Measurements from ENCODE around the gene HSPH1. TPM values are rescaled to one million over a fixed set of nuclear protein-coding genes. Genes with fewer than 3 reads are reported as not detected.

Gene HSPH1
- total and polyA plus RNA-seq, 10 of the 15 experiments (the other 5 are each of a cell fraction or from before 2014, with no cell fraction given) = 40.2 to 159 (median 92.6) TPM

GRCh38 chr13:31124204-31124603 is 37.5 kb downstream of the HSPH1 start (continued):
- TF ChIP-seq CEBPZ (IDR thresholded peaks at IDR 0.05; ENCODE audit: low read depth, low read length) (no peak), E2F8 (IDR thresholded peaks at IDR 0.05; ENCODE audit: low read depth, partially characterized antibody) (no peak)

- Histone ChIP-seq H3K9ac (ENCODE audit: control insufficient read depth, insufficient read depth, low read length) (no peak overlapping the region), H3K4me2 (ENCODE audit: control insufficient read depth, insufficient read depth) (no peak overlapping the region), H3K79me2 (ENCODE audit: control insufficient read depth, insufficient read depth, low read length) (no peaks in the 10 kb centered on the region), H3K4me3 (no peak overlapping the region), H4K20me1 (ENCODE audit: control insufficient read depth, insufficient read depth) (no peaks in the 10 kb centered on the region), H3K27ac (ENCODE audit: control insufficient read depth, insufficient read depth) (no peak overlapping the region), H2AFZ (ENCODE audit: control insufficient read depth, low read depth, low read length) (no peak overlapping the region), H3K36me3 (ENCODE audit: control insufficient read depth in 2 of 2, insufficient read depth in 2 of 2, low read length in 1 of 2) (no peaks in the 10 kb centered on the region), H3K27me3 (replicated peaks in 1 of 2; ENCODE audit: control insufficient read depth in 2 of 2, insufficient read depth in 2 of 2, low read length in 1 of 2) (no peaks in the 10 kb centered on the region), H3K4me1 (ENCODE audit: control insufficient read depth, insufficient read depth, low read length) (no peaks in the 10 kb centered on the region), H3K9me3 (replicated peaks; ENCODE audit: control insufficient read depth, insufficient read depth, low read length) (no peaks in the 10 kb centered on the region)
- ATAC-seq (no peak), FAIRE-seq (no peak), DNase-seq (ENCODE audit: low read depth, low spot score) (no peak)
- POLR2A ChIA-PET = no interaction called here
- 29% methylated on average over 12 of the region's 12 CpGs for WGBS (ENCODE audit: insufficient coverage, insufficient replicate concordance, low lambda C conversion rate, missing lambda C conversion rate)
- BruUV-seq (replicated peaks) = no TSS peak
- intact Hi-C loops (cut with micrococcal nuclease; ENCODE audit: unreplicated experiment) = no loop called here
- SMC1A ChIA-PET (ENCODE audit: uncharacterized antibody, unreplicated experiment) = interaction anchor here (0.9 kb wide), 1 partner anchor 9 kb away, joined by 3 read pairs; no protein-coding TSS in a partner anchor
- CTCF ChIA-PET = no interaction called here
- RAD21 ChIA-PET (ENCODE audit: unreplicated experiment) = interaction anchor here (0.6 kb wide), 1 partner anchor 364 kb away, joined by 3 read pairs; no protein-coding TSS in a partner anchor
- in situ Hi-C loops (cut with MboI) = no loop called here
- TF ChIP-seq MEF2A (IDR thresholded peaks at IDR 0.05; ENCODE audit: insufficient read depth, low read depth, low read length) = no peak
- TF ChIP-seq HCFC1 (IDR thresholded peaks at IDR 0.05; ENCODE audit: low read length) = no peak
- TF ChIP-seq BCL3 (IDR thresholded peaks at IDR 0.05; ENCODE audit: borderline replicate concordance, insufficient read depth, low read depth, low read length, poor library complexity, severe bottlenecking) = no peak
- no peak for TF ChIP-seq STAT3 (IDR thresholded peaks at IDR 0.05; ENCODE audit: low read depth, low read length)
- no peak for TF ChIP-seq ZSCAN29 (IDR thresholded peaks at IDR 0.05)
- no peak for TF ChIP-seq NFXL1 (IDR thresholded peaks at IDR 0.05; ENCODE audit: borderline replicate concordance)
- no peak for TF ChIP-seq SREBF2 (IDR thresholded peaks at IDR 0.05; ENCODE audit: low read length)
- TF ChIP-seq ETV6 (conservative IDR thresholded peaks at IDR 0.05 in 1 of 2, IDR thresholded peaks at IDR 0.05 in 1 of 2; ENCODE audit: borderline replicate concordance in 1 of 2, low read depth in 1 of 2) = no peak
- no peak for TF ChIP-seq HDAC6 (IDR thresholded peaks at IDR 0.05; ENCODE audit: unreplicated experiment)
Measured at GRCh38 chr13:31122544-31123260, 39.0 kb downstream of the HSPH1 start.
